HFFc6 (cell line): Measurements from ENCODE around the gene TMEM272. TPM values are rescaled to one million over a fixed set of nuclear protein-coding genes. Genes with fewer than 3 reads are reported as not detected.

Source experiments
- DNase-seq: peaks from one replicate; pipeline ENCODE4 v3.0.0-alpha.2; 2018
- H3K27ac Mint-ChIP-seq: 2 replicates; pipeline ENCODE4 v1.8.0; 2020; ENCODE audit warnings: mild to moderate bottlenecking, mixed read lengths
- H3K27me3 Mint-ChIP-seq: 2 replicates; pipeline ENCODE4 v1.8.0; 2021; ENCODE audit warnings: mild to moderate bottlenecking, moderate library complexity, mixed read lengths; ENCODE audit not compliant: insufficient read depth
- H3K36me3 Mint-ChIP-seq: 2 replicates; pipeline ENCODE4 v1.8.0; 2021; ENCODE audit warnings: low read depth, mixed read lengths
- H3K4me1 Mint-ChIP-seq: 2 replicates; pipeline ENCODE4 v1.8.0; 2020; ENCODE audit warnings: low read depth, mixed read lengths
- H3K4me3 Mint-ChIP-seq: 2 replicates; pipeline ENCODE4 v1.8.0; 2020; ENCODE audit warnings: mild to moderate bottlenecking, moderate library complexity, mixed read lengths
- H3K9me3 Mint-ChIP-seq: 2 replicates; pipeline ENCODE4 v1.8.0; 2020; ENCODE audit warnings: mild to moderate bottlenecking, mixed read lengths
- CTCF ChIP-seq: fragments of 200-600 bp; sonication (generic); IDR thresholded peaks from 2 replicates; pipeline ENCODE4 v1.5.0; 2021; ENCODE audit warnings: antibody characterized with exemption, mild to moderate bottlenecking
- total RNA-seq, 6 experiments: library from RNA; stranded (reverse); fragmentation: NEBNext Ultra II Directional; extraction: Animal tissue kit (Norgen Biotek cat#: 25700); gene quantifications; 2 replicates in 1 of 6; 3 replicates in 5 of 6; pipeline ENCODE4 v1.2.3, GENCODE V29; 2021

Gene TMEM272
- total RNA-seq, 6 experiments from 2014 or later: not detected

GRCh38 chr13:51816604-51817249 is 28.2 kb downstream of the TMEM272 start:
- Mint-ChIP-seq H3K9me3 (no peaks in the 10 kb centered on the region), H3K27me3 (peaks cover 33% of the 10 kb centered on the region), H3K27ac (no peak overlapping the region), H3K36me3 (no peaks in the 10 kb centered on the region), H3K4me3 (no peak overlapping the region), H3K4me1 (peaks cover 10% of the 10 kb centered on the region)
- no peak for TF ChIP-seq CTCF
- DNase-seq: no peak

GRCh38 chr13:51815848-51816247 is 29.1 kb downstream of the TMEM272 start:
- no peak for DNase-seq
- Mint-ChIP-seq H3K27ac (no peak overlapping the region), H3K36me3 (no peaks in the 10 kb centered on the region), H3K4me3 (no peak overlapping the region), H3K27me3 (peaks cover 32% of the 10 kb centered on the region), H3K4me1 (peaks cover 10% of the 10 kb centered on the region), H3K9me3 (no peaks in the 10 kb centered on the region)
- no peak for TF ChIP-seq CTCF

DNA sequence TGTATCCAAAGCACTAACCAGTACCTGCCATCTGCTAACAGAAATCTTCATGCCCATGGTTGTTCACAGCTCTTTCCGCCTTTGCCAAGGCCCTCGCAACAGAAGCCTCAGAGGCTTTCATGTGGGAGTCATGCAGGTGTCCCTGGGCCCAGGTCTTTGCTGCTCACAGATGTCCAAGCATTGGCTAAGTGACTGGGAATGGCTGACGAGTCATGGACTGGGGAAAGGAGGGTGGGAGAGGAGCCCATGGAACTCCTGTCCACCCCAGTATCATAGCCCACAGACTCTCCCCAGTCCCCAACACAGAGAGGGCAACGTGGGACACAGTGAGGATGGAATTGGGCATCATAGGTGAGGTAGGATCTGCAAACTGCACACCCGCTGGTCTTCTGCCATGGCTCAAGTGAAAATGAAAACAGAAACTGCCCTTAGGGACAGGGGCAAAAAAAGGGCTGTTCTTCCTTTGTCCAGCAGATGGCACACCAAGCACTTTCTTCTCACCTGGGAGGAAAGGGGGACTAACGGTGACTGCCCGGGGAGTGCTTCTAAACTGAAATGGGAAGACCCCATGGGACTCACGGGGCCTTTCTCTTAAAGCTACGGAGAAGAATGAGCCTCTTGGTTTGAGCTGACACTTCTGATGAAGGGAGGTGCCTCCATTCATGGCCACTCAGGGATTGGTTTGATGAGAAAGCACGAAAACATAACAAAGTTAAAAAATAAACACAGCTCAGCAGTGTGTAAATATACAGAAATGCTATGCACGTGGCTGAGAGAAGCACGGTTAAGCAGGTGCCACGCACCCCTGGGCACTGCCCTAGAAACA is 29.9 kb downstream of the TMEM272 start:
- H3K27me3 Mint-ChIP-seq: peaks cover 28% of the 10 kb centered on the region
- peak overlapping the region; percentile 85 for H3K4me3 Mint-ChIP-seq
- H3K27ac Mint-ChIP-seq: no peak overlapping the region
- no peaks in the 10 kb centered on the region for H3K36me3 Mint-ChIP-seq
- peaks cover 10% of the 10 kb centered on the region for H3K4me1 Mint-ChIP-seq
- TF ChIP-seq CTCF: peak; percentile 88
- DNase-seq: peak; percentile 35
- no peaks in the 10 kb centered on the region for H3K9me3 Mint-ChIP-seq

DNA sequence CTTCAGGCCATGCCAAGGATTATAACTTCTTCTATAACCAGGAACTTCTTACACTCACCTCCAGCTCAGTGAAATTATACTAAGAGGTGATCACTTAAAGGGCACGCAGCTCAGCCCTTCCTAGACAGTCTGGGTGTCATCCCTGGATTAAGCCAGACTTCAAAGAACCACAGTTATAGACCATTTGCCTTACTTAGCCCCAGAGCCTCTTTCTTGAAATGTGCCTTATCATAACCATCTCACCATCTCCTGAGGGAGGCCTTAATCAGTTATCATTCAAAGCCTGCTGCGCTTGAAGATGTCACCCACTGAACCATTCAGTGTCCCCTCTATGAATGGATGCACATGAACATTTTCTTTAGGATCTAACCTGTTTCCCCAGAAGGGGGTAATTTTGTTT is 30.9 kb downstream of the TMEM272 start:
- H3K9me3 Mint-ChIP-seq: no peaks in the 10 kb centered on the region
- peaks cover 10% of the 10 kb centered on the region for H3K4me1 Mint-ChIP-seq
- H3K27ac Mint-ChIP-seq: no peak overlapping the region
- H3K36me3 Mint-ChIP-seq: no peaks in the 10 kb centered on the region
- DNase-seq: no peak
- H3K27me3 Mint-ChIP-seq: peaks cover 25% of the 10 kb centered on the region
- no peak for TF ChIP-seq CTCF
- H3K4me3 Mint-ChIP-seq: no peak overlapping the region

GRCh38 chr13:51811920-51812451 is 33.0 kb downstream of the TMEM272 start:
- no peak for DNase-seq
- Mint-ChIP-seq H3K36me3 (no peaks in the 10 kb centered on the region), H3K4me3 (no peak overlapping the region), H3K4me1 (peaks cover 10% of the 10 kb centered on the region), H3K27ac (no peak overlapping the region), H3K9me3 (no peaks in the 10 kb centered on the region), H3K27me3 (peaks cover 10% of the 10 kb centered on the region)
- TF ChIP-seq CTCF: no peak
